GM12875 (cell line): ENCODE measurements around the gene MEGF8.

Source experiments
- H3K4me3 ChIP-seq: one replicate; pipeline ENCODE4 v1.5.1; 2011; ENCODE audit warnings: low read depth, low read length, control low read depth
- CTCF ChIP-seq: IDR thresholded peaks from 2 replicates; pipeline ENCODE4 v1.5.1; 2011; ENCODE audit warnings: low read depth, mild to moderate bottlenecking, control low read depth, inconsistent platforms, low read length, moderate library complexity, borderline replicate concordance; ENCODE audit not compliant: insufficient read depth

MEGF8 gene

GRCh38 chr19:42294471-42295137, 30.8 kb upstream of the MEGF8 start:
- TF ChIP-seq CTCF = no peak
- no peak overlapping the region for H3K4me3 ChIP-seq

GRCh38 chr19:42295342-42295741, 30.1 kb upstream of the MEGF8 start:
- TF ChIP-seq CTCF = 0 out of 2 replicates have a peak, but pooled peaks have one; percentile 10
- H3K4me3 ChIP-seq = no peak overlapping the region

- H3K4me3 ChIP-seq = no peak overlapping the region
- peak; percentile 98 for TF ChIP-seq CTCF
Measured at GRCh38 chr19:42295831-42296525, 29.5 kb upstream of the MEGF8 start.

- no peak for TF ChIP-seq CTCF
- no peak overlapping the region for H3K4me3 ChIP-seq
Measured at GRCh38 chr19:42297039-42297438, 28.4 kb upstream of the MEGF8 start.

GRCh38 chr19:42301646-42302203, 23.7 kb upstream of the MEGF8 start, which contains the start of gene PRR19:
TSS of gene PRR19 (plus strand) at chr19:42302132. CDS start at chr19:42309585, 7,453 bp downstream.
- H3K4me3 ChIP-seq = peak within 1 kb of the TSS; percentile 84
- no peak for TF ChIP-seq CTCF

- no peak for TF ChIP-seq CTCF
- H3K4me3 ChIP-seq = peak overlapping the region; percentile 84
Measured at GRCh38 chr19:42303101-42303464, 22.4 kb upstream of the MEGF8 start.
